MCF 10A (cell line): ENCODE measurements around the gene ZNF554. TPM values are rescaled to one million over a fixed set of nuclear protein-coding genes. Genes with fewer than 3 reads are reported as not detected.
"Not testable (repeated sequence)": the region's sequence is repeated elsewhere in the genome, so short reads cannot be mapped to it uniquely, and the experiment has no call there.

Experiments
- BruUV-seq: library from RNA; stranded (reverse); fragments of 400-500 nt; replicated peaks from 2 replicates; lab custom pipeline; 2021; lab: Mats Ljungman, UMichigan
- CTCF ChIA-PET: fragments of 300-600 bp; sonication (Branson Sonifier 250); formaldehyde crosslinking; extraction: SDS; loops from one replicate; lab custom pipeline; 2021; ENCODE audit warnings: antibody characterized with exemption, inconsistent platforms; lab: Yijun Ruan, JAX
- POLR2A ChIA-PET: fragments of 300-600, 350-650 bp; sonication (Branson Sonifier 250); formaldehyde crosslinking; extraction: SDS; loops from one replicate; lab custom pipeline; 2020; ENCODE audit warnings: antibody characterized with exemption, inconsistent platforms; lab: Yijun Ruan, JAX
- DNase-seq: peaks from one replicate; pipeline ENCODE4 v3.0.0-alpha.2; 2018; ENCODE audit not compliant: unreplicated experiment
- H3K27ac Mint-ChIP-seq: one replicate; pipeline ENCODE4 v1.8.0; 2022; ENCODE audit warnings: mild to moderate bottlenecking, low read depth, mixed read lengths; ENCODE audit not compliant: unreplicated experiment
- H3K27me3 Mint-ChIP-seq: one replicate; pipeline ENCODE4 v1.8.0; 2022; ENCODE audit warnings: mixed read lengths; ENCODE audit not compliant: insufficient read depth, unreplicated experiment
- H3K36me3 Mint-ChIP-seq: one replicate; pipeline ENCODE4 v1.8.0; 2022; ENCODE audit warnings: mild to moderate bottlenecking, moderate library complexity, mixed read lengths; ENCODE audit not compliant: insufficient read depth, unreplicated experiment
- H3K4me1 Mint-ChIP-seq: one replicate; pipeline ENCODE4 v1.8.0; 2022; ENCODE audit warnings: mixed read lengths; ENCODE audit not compliant: insufficient read depth, unreplicated experiment
- H3K4me3 Mint-ChIP-seq: one replicate; pipeline ENCODE4 v1.8.0; 2022; ENCODE audit warnings: mild to moderate bottlenecking, moderate library complexity, mixed read lengths; ENCODE audit not compliant: unreplicated experiment
- H3K9me3 Mint-ChIP-seq: one replicate; pipeline ENCODE4 v1.8.0; 2022; ENCODE audit warnings: mixed read lengths; ENCODE audit not compliant: unreplicated experiment
- intact Hi-C: fragments of 100-400 bp; cut with micrococcal nuclease; formaldehyde crosslinking; loops from 2 replicates; pipeline ENCODE4 v1.14.1; 2022
- total RNA-seq: library from RNA; stranded (reverse); gene quantifications from 2 replicates; pipeline ENCODE4 v1.2.3, GENCODE V29; 2022
- TF ChIP-seq, protein P1 (sequence below): fragments of 200-600 bp; IDR thresholded peaks from one replicate; pipeline ENCODE4 v1.8.0; 2022; ENCODE audit warnings: antibody characterized with exemption, mild to moderate bottlenecking; ENCODE audit not compliant: unreplicated experiment

ZNF554 gene
- total RNA-seq, 1 experiment from 2014 or later: 3.1 TPM

DNA sequence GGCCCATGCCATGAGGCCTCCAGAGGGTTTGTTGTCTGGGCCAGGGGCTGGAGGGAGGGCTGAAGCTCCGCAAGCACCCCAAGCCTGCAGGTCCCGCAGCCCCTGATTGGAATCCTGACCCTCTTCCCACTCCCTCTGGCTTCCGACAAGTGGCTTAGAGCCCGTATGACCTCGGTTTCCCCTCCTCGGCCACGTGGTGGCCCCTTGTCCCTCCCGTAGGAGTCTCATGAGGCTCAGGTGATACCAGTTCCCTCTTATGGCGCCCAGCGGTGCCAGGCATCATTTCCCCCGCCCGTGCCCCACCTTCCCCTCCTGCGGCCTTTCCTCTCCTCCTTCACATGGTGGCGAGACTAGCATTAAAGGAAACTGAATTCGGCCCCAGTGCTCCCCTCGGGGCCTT, 28.2 kb upstream of the ZNF554 start:
- ChIA-PET CTCF (no interaction called here), POLR2A (interaction anchor here (0.6 kb wide), 1 partner anchor 59 kb away, joined by 4 read pairs; no protein-coding TSS in a partner anchor)
- H3K27me3 Mint-ChIP-seq: no peaks in the 10 kb centered on the region
- TF ChIP-seq, protein P1, sequence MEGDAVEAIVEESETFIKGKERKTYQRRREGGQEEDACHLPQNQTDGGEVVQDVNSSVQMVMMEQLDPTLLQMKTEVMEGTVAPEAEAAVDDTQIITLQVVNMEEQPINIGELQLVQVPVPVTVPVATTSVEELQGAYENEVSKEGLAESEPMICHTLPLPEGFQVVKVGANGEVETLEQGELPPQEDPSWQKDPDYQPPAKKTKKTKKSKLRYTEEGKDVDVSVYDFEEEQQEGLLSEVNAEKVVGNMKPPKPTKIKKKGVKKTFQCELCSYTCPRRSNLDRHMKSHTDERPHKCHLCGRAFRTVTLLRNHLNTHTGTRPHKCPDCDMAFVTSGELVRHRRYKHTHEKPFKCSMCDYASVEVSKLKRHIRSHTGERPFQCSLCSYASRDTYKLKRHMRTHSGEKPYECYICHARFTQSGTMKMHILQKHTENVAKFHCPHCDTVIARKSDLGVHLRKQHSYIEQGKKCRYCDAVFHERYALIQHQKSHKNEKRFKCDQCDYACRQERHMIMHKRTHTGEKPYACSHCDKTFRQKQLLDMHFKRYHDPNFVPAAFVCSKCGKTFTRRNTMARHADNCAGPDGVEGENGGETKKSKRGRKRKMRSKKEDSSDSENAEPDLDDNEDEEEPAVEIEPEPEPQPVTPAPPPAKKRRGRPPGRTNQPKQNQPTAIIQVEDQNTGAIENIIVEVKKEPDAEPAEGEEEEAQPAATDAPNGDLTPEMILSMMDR: no peak
- no peak overlapping the region for H3K4me3 Mint-ChIP-seq
- intact Hi-C loops: no loop called here
- H3K27ac Mint-ChIP-seq: no peak overlapping the region
- H3K4me1 Mint-ChIP-seq: peaks cover 11% of the 10 kb centered on the region
- BruUV-seq: no TSS peak
- peaks cover 42% of the 10 kb centered on the region for H3K36me3 Mint-ChIP-seq
- no peaks in the 10 kb centered on the region for H3K9me3 Mint-ChIP-seq
- DNase-seq: no peak

DNA sequence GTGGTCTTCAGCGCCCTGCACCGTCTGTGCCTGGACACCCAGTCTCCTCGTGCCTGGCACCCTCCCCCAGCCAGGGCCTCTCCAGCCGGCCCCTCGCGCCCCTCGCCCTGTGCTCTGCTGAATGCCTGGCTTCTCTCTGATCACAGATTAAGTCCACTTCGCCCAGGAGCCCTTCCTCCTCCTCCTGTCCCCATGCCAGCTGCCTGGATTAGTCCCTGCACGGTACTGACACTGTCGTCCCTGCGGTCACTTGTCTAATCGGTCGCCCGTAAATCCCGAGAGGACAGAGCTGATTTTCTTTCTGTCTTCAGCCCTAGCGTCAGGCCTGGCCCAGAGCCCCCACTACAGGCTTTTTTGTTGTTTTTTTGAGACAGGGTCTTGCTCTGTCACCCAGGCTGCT, 27.8 kb upstream of the ZNF554 start:
- ChIA-PET CTCF (no interaction called here), POLR2A (interaction anchor here (0.6 kb wide), 1 partner anchor 59 kb away, joined by 4 read pairs; no protein-coding TSS in a partner anchor)
- DNase-seq: no peak
- no TSS peak for BruUV-seq
- Mint-ChIP-seq H3K9me3 (no peaks in the 10 kb centered on the region), H3K27ac (no peak overlapping the region), H3K27me3 (no peaks in the 10 kb centered on the region), H3K4me1 (peaks cover 11% of the 10 kb centered on the region), H3K4me3 (no peak overlapping the region), H3K36me3 (peaks cover 45% of the 10 kb centered on the region)
- intact Hi-C loops: no loop called here
- TF ChIP-seq, protein P1: no peak

- DNase-seq, H3K4me1 Mint-ChIP-seq, POLR2A ChIA-PET, H3K4me3 Mint-ChIP-seq, CTCF ChIA-PET, intact Hi-C loops, H3K27me3 Mint-ChIP-seq, BruUV-seq, H3K9me3 Mint-ChIP-seq, H3K27ac Mint-ChIP-seq: not testable (repeated sequence)
- peaks cover 37% of the 10 kb centered on the region for H3K36me3 Mint-ChIP-seq
Measured at GRCh38 chr19:2792666-2793065, 27.0 kb upstream of the ZNF554 start.

- ChIA-PET CTCF (interaction anchor here (0.6 kb wide), 1 partner anchor 141 kb away, joined by 3 read pairs; no protein-coding TSS in a partner anchor), POLR2A (no interaction called here)
- H3K9me3 Mint-ChIP-seq: no peaks in the 10 kb centered on the region
- H3K27me3 Mint-ChIP-seq: no peaks in the 10 kb centered on the region
- H3K4me3 Mint-ChIP-seq: no peak overlapping the region
- no peak overlapping the region for H3K27ac Mint-ChIP-seq
- H3K36me3 Mint-ChIP-seq: peaks cover 34% of the 10 kb centered on the region
- peaks cover 2% of the 10 kb centered on the region for H3K4me1 Mint-ChIP-seq
- intact Hi-C loops: no loop called here
- TF ChIP-seq, protein P1: no peak
- no peak for DNase-seq
- no TSS peak for BruUV-seq
Measured at GRCh38 chr19:2793126-2793525, 26.5 kb upstream of the ZNF554 start.
